Neural cell (in vitro differentiated cells): ENCODE data around the gene AATK. TPM values are rescaled to one million over a fixed set of nuclear protein-coding genes. Genes with fewer than 3 reads are reported as not detected.

Experiments
- H2AFZ ChIP-seq: fragments of 200-600, 300-800 bp; sonication (generic), shearing (Covaris generic); 2 replicates; pipeline ENCODE4 v1.6.0; 2014; ENCODE audit warnings: low read depth, mild to moderate bottlenecking, antibody characterized with exemption, low read length, moderate library complexity
- H3F3A ChIP-seq: fragments of 200-600 bp; shearing (Covaris generic); 2 replicates; pipeline ENCODE4 v1.6.1; 2016; ENCODE audit warnings: mild to moderate bottlenecking, moderate library complexity, mixed read lengths, antibody characterized with exemption, low read length; ENCODE audit not compliant: insufficient read depth, poor library complexity, severe bottlenecking
- H3K27ac ChIP-seq: fragments of 200-600, 300-800 bp; sonication (generic), shearing (Covaris generic); 2 replicates; pipeline ENCODE4 v1.5.1; 2014; ENCODE audit warnings: mild to moderate bottlenecking, low read length, moderate library complexity
- H3K27me3 ChIP-seq: fragments of 300-800, 200-600 bp; sonication (generic), shearing (Covaris generic); 2 replicates; pipeline ENCODE4 v1.6.0; 2014; ENCODE audit warnings: mild to moderate bottlenecking, low read depth, low read length, moderate library complexity; ENCODE audit not compliant: insufficient read depth
- H3K36me3 ChIP-seq: fragments of 300-800, 200-600 bp; sonication (generic), shearing (Covaris generic); 2 replicates; pipeline ENCODE4 v1.5.1; 2014; ENCODE audit warnings: mild to moderate bottlenecking, antibody characterized with exemption, low read length, moderate library complexity; ENCODE audit not compliant: insufficient read depth
- H3K4me2 ChIP-seq: fragments of 300-800, 200-600 bp; sonication (generic), shearing (Covaris generic); 2 replicates; pipeline ENCODE4 v1.6.0; 2014; ENCODE audit warnings: mild to moderate bottlenecking, low read length
- H3K4me3 ChIP-seq: fragments of 300-800, 200-600 bp; sonication (generic), shearing (Covaris generic); 2 replicates; pipeline ENCODE4 v1.5.1; 2014; ENCODE audit warnings: mild to moderate bottlenecking, low read length, moderate library complexity
- H3K79me2 ChIP-seq: fragments of 200-600 bp; shearing (Covaris generic); replicated peaks from 2 replicates; pipeline ENCODE4 v1.6.0; 2014; ENCODE audit warnings: mild to moderate bottlenecking, low read length, moderate library complexity; ENCODE audit not compliant: insufficient read depth
- H3K9ac ChIP-seq: fragments of 300-800, 200-600 bp; sonication (generic), shearing (Covaris generic); 2 replicates; pipeline ENCODE4 v1.6.1; 2016; ENCODE audit warnings: mild to moderate bottlenecking, low read length, mixed read lengths
- H3K9me2 ChIP-seq: fragments of 200-600 bp; shearing (Covaris generic); 2 replicates; pipeline ENCODE4 v1.6.1; 2016; ENCODE audit warnings: mild to moderate bottlenecking, low read length, mixed read lengths; ENCODE audit not compliant: insufficient read depth
- H3K9me3 ChIP-seq: fragments of 200-600, 300-800 bp; sonication (generic), shearing (Covaris generic); 2 replicates; pipeline ENCODE4 v1.6.1; 2016; ENCODE audit warnings: mild to moderate bottlenecking, mixed run types, low read length, moderate library complexity, mixed read lengths
- H4K20me1 ChIP-seq: fragments of 200-600 bp; shearing (Covaris generic); 2 replicates; pipeline ENCODE4 v1.6.1; 2016; ENCODE audit warnings: mild to moderate bottlenecking, mixed run types; ENCODE audit not compliant: insufficient read depth
- EP300 ChIP-seq: fragments of 450-650 bp; conservative IDR thresholded peaks from 2 replicates; pipeline ENCODE4 v1.6.1; 2014; ENCODE audit warnings: antibody characterized with exemption, mild to moderate bottlenecking, moderate library complexity; ENCODE audit not compliant: poor library complexity, severe bottlenecking
- EZH2 ChIP-seq: fragments of 200-600, 300-800 bp; shearing (Covaris generic), sonication (generic); IDR thresholded peaks from 2 replicates; pipeline ENCODE4 v1.6.1; 2014; ENCODE audit warnings: antibody characterized with exemption, low read length, borderline replicate concordance, mild to moderate bottlenecking; ENCODE audit not compliant: insufficient read depth, poor library complexity, severe bottlenecking
- MXI1 ChIP-seq: fragments of 450-650 bp; conservative IDR thresholded peaks from 2 replicates; pipeline ENCODE4 v1.6.1; 2014; ENCODE audit warnings: antibody characterized with exemption, mild to moderate bottlenecking; ENCODE audit not compliant: poor library complexity, severe bottlenecking
- POLR2AphosphoS5 ChIP-seq: IDR thresholded peaks from 2 replicates; pipeline ENCODE4 v1.6.1; 2012
- RAD21 ChIP-seq: fragments of 450-650 bp; conservative IDR thresholded peaks from 2 replicates; pipeline ENCODE4 v1.6.1; 2014; ENCODE audit warnings: antibody characterized with exemption, mild to moderate bottlenecking, moderate library complexity
- SMC3 ChIP-seq: fragments of 450-650 bp; conservative IDR thresholded peaks from 2 replicates; pipeline ENCODE4 v1.6.1; 2014; ENCODE audit warnings: antibody characterized with exemption, mild to moderate bottlenecking, moderate library complexity; ENCODE audit not compliant: poor library complexity
- TAF1 ChIP-seq: IDR thresholded peaks from 2 replicates; pipeline ENCODE4 v1.6.1; 2012; ENCODE audit warnings: low read depth
- polyA plus RNA-seq: library from polyadenylated mRNA; depleted of rRNA; stranded (reverse); fragments of >200 nt; gene quantifications from 2 replicates; pipeline ENCODE4 v1.2.3, GENCODE V29; 2014
- small RNA-seq, 3 experiments: library from RNA; depleted of rRNA; stranded (forward); fragments of <200 nt; gene quantifications; one replicate each; pipeline ENCODE3, GENCODE V24; 2012
- TF ChIP-seq, protein P1 (sequence below): fragments of 450-650 bp; IDR thresholded peaks from 2 replicates; pipeline ENCODE4 v1.5.1; 2014; ENCODE audit warnings: antibody characterized with exemption, mild to moderate bottlenecking, moderate library complexity; ENCODE audit not compliant: poor library complexity, severe bottlenecking
- TF ChIP-seq, protein P2 (sequence below): IDR thresholded peaks from 2 replicates; pipeline ENCODE4 v1.6.1; 2012; ENCODE audit warnings: borderline replicate concordance

AATK gene
- polyA plus RNA-seq, 1 donor from 2014 or later = 11.1 TPM

DNA sequence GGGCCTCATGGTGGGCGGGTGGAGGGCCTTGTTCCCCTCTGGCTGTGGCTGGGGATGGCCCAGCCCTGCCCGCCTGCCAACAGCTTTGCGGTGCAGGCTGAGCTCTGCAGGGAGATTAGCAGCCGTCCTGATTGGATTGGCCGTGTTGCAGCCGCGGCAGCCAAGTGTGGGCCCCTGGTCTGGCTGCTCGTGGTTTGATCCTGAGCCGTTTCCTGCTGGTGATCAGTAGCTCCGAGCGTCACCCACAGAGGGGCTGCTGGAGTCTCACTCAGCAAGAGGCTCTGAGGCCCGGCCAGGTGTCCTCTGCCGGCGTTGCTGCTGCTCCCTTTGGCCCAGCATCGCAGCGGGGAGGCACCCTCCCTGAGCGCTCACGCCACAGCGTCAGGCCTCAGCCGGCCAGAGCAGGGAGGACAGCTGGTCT is 98.6 kb downstream of the AATK start:
- Histone ChIP-seq H3K36me3 (no peaks in the 10 kb centered on the region), H3K9me3 (no peaks in the 10 kb centered on the region), H3K27me3 (no peaks in the 10 kb centered on the region), H3K4me2 (no peak overlapping the region), H3K4me3 (no peak overlapping the region), H3K9ac (no peak overlapping the region), H3F3A (no peaks in the 10 kb centered on the region), H3K79me2 (peaks cover 10% of the 10 kb centered on the region), H2AFZ (no peak overlapping the region), H3K27ac (no peak overlapping the region), H4K20me1 (no peaks in the 10 kb centered on the region), H3K9me2 (no peaks in the 10 kb centered on the region)
- TF ChIP-seq SMC3 (no peak), POLR2AphosphoS5 (no peak), EP300 (no peak), RAD21 (no peak), EZH2 (no peak), TAF1 (no peak), MXI1 (no peak)
- TF ChIP-seq, protein P1, sequence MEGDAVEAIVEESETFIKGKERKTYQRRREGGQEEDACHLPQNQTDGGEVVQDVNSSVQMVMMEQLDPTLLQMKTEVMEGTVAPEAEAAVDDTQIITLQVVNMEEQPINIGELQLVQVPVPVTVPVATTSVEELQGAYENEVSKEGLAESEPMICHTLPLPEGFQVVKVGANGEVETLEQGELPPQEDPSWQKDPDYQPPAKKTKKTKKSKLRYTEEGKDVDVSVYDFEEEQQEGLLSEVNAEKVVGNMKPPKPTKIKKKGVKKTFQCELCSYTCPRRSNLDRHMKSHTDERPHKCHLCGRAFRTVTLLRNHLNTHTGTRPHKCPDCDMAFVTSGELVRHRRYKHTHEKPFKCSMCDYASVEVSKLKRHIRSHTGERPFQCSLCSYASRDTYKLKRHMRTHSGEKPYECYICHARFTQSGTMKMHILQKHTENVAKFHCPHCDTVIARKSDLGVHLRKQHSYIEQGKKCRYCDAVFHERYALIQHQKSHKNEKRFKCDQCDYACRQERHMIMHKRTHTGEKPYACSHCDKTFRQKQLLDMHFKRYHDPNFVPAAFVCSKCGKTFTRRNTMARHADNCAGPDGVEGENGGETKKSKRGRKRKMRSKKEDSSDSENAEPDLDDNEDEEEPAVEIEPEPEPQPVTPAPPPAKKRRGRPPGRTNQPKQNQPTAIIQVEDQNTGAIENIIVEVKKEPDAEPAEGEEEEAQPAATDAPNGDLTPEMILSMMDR = no peak
- TF ChIP-seq, protein P2, sequence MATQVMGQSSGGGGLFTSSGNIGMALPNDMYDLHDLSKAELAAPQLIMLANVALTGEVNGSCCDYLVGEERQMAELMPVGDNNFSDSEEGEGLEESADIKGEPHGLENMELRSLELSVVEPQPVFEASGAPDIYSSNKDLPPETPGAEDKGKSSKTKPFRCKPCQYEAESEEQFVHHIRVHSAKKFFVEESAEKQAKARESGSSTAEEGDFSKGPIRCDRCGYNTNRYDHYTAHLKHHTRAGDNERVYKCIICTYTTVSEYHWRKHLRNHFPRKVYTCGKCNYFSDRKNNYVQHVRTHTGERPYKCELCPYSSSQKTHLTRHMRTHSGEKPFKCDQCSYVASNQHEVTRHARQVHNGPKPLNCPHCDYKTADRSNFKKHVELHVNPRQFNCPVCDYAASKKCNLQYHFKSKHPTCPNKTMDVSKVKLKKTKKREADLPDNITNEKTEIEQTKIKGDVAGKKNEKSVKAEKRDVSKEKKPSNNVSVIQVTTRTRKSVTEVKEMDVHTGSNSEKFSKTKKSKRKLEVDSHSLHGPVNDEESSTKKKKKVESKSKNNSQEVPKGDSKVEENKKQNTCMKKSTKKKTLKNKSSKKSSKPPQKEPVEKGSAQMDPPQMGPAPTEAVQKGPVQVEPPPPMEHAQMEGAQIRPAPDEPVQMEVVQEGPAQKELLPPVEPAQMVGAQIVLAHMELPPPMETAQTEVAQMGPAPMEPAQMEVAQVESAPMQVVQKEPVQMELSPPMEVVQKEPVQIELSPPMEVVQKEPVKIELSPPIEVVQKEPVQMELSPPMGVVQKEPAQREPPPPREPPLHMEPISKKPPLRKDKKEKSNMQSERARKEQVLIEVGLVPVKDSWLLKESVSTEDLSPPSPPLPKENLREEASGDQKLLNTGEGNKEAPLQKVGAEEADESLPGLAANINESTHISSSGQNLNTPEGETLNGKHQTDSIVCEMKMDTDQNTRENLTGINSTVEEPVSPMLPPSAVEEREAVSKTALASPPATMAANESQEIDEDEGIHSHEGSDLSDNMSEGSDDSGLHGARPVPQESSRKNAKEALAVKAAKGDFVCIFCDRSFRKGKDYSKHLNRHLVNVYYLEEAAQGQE = no peak

Small RNAs within 50 kb of the gene (small RNA-seq; reads per million reads assigned to genes)
- gene MIR1250 (17.3 to 18.9 (median 17.7) reads per million in 3 experiments), gene MIR3065 (244 to 379 (median 249) reads per million in 3 experiments), gene MIR657 (0 to 0.69 (median 0) reads per million in 3 experiments)

Other genes with a start within 250 kb of the AATK start
- gene CHMP6, start 174.4 kb downstream of the AATK start, polyA plus RNA-seq = 32.8 and 35.1 TPM in 2 replicates
- gene BAIAP2, start 131.1 kb downstream of the AATK start, polyA plus RNA-seq = 17.5 and 37.9 TPM in 2 replicates
- not detected in 2 replicates for gene PVALEF, start 714 bp downstream of the AATK start, polyA plus RNA-seq
- 21.3 and 33.0 TPM in 2 replicates for gene CEP131, start 56.7 kb upstream of the AATK start, polyA plus RNA-seq
- gene TEPSIN, start 72.8 kb upstream of the AATK start, polyA plus RNA-seq = 50.0 and 60.3 TPM in 2 replicates
- 76.4 and 90.2 TPM in 2 replicates for gene NDUFAF8, start 73.1 kb upstream of the AATK start, polyA plus RNA-seq
- gene SLC38A10, start 129.1 kb upstream of the AATK start, polyA plus RNA-seq = 37.4 and 46.0 TPM in 2 replicates
- gene BAHCC1, start 229.2 kb upstream of the AATK start, polyA plus RNA-seq = 12.4 and 14.2 TPM in 2 replicates